Liver (tissue), 3 donors: ENCODE results near the gene DPRX.

Experiments
- CTCF ChIP-seq: fragments of 150-350 bp; IDR thresholded peaks from 2 replicates; pipeline ENCODE4 v1.5.1; 2017; ENCODE audit warnings: improper control_type of control experiment, low read depth, low read length; ENCODE audit not compliant: missing input control
- JUND ChIP-seq, 2 donors: IDR thresholded peaks; 2 replicates each; pipeline ENCODE4 v1.6.1; 2016; ENCODE audit warnings: antibody characterized with exemption in 2 of 2
- TAF1 ChIP-seq: conservative IDR thresholded peaks from 2 replicates; pipeline ENCODE4 v1.6.1; 2016; ENCODE audit warnings: antibody characterized with exemption, mild to moderate bottlenecking
- donor health status: healthy.
- donor health status: healthy.

GRCh38 chr19:53606031-53606430 is 25.8 kb upstream of the DPRX start:
- TF ChIP-seq CTCF (no peak), JUND (IDR thresholded peaks at IDR 0.05) (no peak), TAF1 (no peak)
